Breast epithelium (tissue), 4 donors: ENCODE measurements around the gene AMELX. TPM values are rescaled to one million over a fixed set of nuclear protein-coding genes. Genes with fewer than 3 reads are reported as not detected.

Experiments
- DNase-seq, 2 donors: peaks; one replicate each; pipeline ENCODE4 v3.0.0-alpha.2; 2019; ENCODE audit warnings: low spot score in 2 of 2
- H3K27ac ChIP-seq, 2 donors: fragments of 200-600 bp; sonication (generic) in 1 of 2; one replicate each; pipeline ENCODE4 v1.5.1; 2016 to 2019; ENCODE audit warnings: mild to moderate bottlenecking in 1 of 2
- H3K27me3 ChIP-seq, 2 donors: fragments of 200-600 bp; sonication (generic) in 1 of 2; one replicate each; pipeline versions ENCODE4 v1.5.1 to v1.6.0; 2017 to 2019; ENCODE audit warnings: control low read depth in 1 of 2, mild to moderate bottlenecking in 1 of 2
- H3K36me3 ChIP-seq: fragments of 200-600 bp; one replicate; pipeline ENCODE4 v1.5.1; 2019
- H3K4me1 ChIP-seq, 2 donors: fragments of 200-600 bp; sonication (generic); one replicate each; pipeline ENCODE4 v1.5.1; 2016 to 2019; ENCODE audit warnings: control low read depth in 1 of 2
- H3K4me3 ChIP-seq, 3 donors: fragments of 200-600 bp; sonication (generic); 1 replicate in 2 of 3; 2 replicates in 1 of 3; pipeline ENCODE4 v1.5.1; 2016 to 2019; ENCODE audit warnings: mild to moderate bottlenecking in 3 of 3, moderate library complexity in 2 of 3
- H3K9me3 ChIP-seq, 2 donors: fragments of 200-600 bp; sonication (generic) in 1 of 2; one replicate each; pipeline ENCODE4 v1.5.1; 2016 to 2019; ENCODE audit warnings: control low read depth in 1 of 2
- CTCF ChIP-seq, 3 donors: fragments of 450-650 bp; IDR thresholded peaks; one replicate each; pipeline ENCODE4 v1.5.1; 2016 to 2017; ENCODE audit warnings: antibody characterized with exemption in 3 of 3, mild to moderate bottlenecking in 3 of 3, moderate library complexity in 3 of 3
- POLR2A ChIP-seq: fragments of 450-650 bp; IDR thresholded peaks from one replicate; pipeline ENCODE4 v1.6.1; 2016; ENCODE audit warnings: antibody characterized with exemption, mild to moderate bottlenecking, moderate library complexity
- POLR2AphosphoS5 ChIP-seq, 3 donors: sonication (generic); formaldehyde crosslinking; IDR thresholded peaks; one replicate each; pipeline ENCODE4 v1.6.1; 2017; ENCODE audit warnings: antibody characterized with exemption in 3 of 3
- intact Hi-C: fragments of 100-400 bp; cut with DNase I; formaldehyde crosslinking; loops from one replicate; pipeline ENCODE4 v1.15.1; 2023; ENCODE audit warnings: low total_unique reads
- total RNA-seq, 3 donors: library from RNA; depleted of rRNA; stranded (reverse); fragments of >200 nt; gene quantifications; one replicate each; pipeline ENCODE4 v1.1.0, GENCODE V29; 2016

The AMELX gene
- total RNA-seq, 3 donors from 2014 or later: not detected

DNA sequence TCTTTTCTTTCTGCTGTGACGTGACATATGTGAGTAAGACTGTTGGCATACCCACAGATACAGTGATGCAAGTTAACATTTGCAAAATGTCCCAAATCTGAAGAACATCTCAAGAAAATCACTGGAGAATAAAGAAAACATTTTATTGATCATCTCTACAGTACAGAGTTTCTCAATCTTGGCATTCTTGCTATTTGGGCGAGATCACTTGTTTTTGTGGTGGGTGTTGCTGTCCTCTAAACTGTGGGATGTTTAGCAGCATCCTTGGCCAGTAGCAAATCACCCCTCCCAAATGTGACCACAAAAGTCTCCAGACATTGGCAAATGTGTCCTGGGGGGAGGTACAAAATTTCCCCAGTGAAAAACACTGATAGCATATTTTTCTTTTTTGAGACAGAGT is 28.8 kb downstream of the AMELX start:
- Histone ChIP-seq H3K9me3 (peaks cover 0 to 9% of the 10 kb centered on the region in 2 donors), H3K27me3 (peaks cover 0 to 13% of the 10 kb centered on the region in 2 donors), H3K4me3 (no peak overlapping the region), H3K4me1 (no peaks in the 10 kb centered on the region), H3K36me3 (no peaks in the 10 kb centered on the region), H3K27ac (no peak overlapping the region)
- intact Hi-C loops: no loop called here
- DNase-seq: no peak
- TF ChIP-seq POLR2A: no peak
- no peak for TF ChIP-seq POLR2AphosphoS5 (IDR thresholded peaks at IDR 0.05)
- no peak for TF ChIP-seq CTCF (IDR thresholded peaks at IDR 0.05)

DNA sequence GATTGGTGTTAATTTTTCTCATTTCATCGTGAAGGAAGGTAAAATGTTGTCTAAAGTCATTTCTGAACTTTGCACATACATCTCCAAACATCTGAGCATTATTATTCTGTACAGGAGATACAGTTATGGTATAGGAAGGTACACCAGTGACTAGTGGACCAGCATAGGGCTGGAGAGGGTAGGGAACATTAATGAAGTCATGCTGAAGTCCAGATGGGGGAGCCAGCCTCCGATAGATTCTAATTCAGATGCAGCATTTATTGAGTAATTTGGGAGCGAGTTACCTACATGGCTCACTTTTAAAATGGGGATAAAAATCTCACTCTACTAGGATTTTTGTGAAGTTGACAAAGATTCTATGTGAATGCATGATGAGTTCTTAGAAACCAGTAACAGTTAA is 34.9 kb downstream of the AMELX start:
- H3K27me3 ChIP-seq: no peaks in the 10 kb centered on the region
- H3K4me3 ChIP-seq: no peak overlapping the region
- no peak for DNase-seq
- H3K9me3 ChIP-seq: peaks cover 0 to 9% of the 10 kb centered on the region in 2 donors
- H3K27ac ChIP-seq: no peak overlapping the region
- intact Hi-C loops: no loop called here
- H3K36me3 ChIP-seq: no peaks in the 10 kb centered on the region
- H3K4me1 ChIP-seq: no peaks in the 10 kb centered on the region
- TF ChIP-seq POLR2AphosphoS5 (IDR thresholded peaks at IDR 0.05) (no peak), CTCF (IDR thresholded peaks at IDR 0.05) (no peak), POLR2A (no peak)

GRCh38 chrX:11329021-11329420 is 35.8 kb downstream of the AMELX start:
- DNase-seq: no peak

DNA sequence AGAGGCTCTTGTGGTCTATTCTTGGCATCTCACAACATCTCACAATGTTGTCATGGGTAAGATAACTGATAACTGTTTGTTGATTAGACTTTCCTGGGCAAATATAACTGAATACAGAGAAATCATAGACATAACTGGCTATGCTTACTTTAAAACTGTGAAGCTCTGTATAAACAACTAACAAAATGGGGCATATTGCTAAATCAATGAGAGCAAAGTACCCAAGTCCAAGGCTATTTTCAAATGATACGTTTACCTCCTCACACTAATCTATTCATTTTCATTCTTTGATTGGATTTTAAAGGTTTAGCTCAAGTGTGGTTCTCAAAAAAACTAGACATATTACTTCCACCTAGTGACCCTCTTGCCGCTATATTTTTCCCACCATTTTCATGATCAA is 38.6 kb downstream of the AMELX start:
- peaks cover 0 to 6% of the 10 kb centered on the region in 2 donors for H3K27me3 ChIP-seq
- no peak for DNase-seq
- no peaks in the 10 kb centered on the region for H3K4me1 ChIP-seq
- H3K36me3 ChIP-seq: no peaks in the 10 kb centered on the region
- no peaks in the 10 kb centered on the region for H3K9me3 ChIP-seq
- no peak overlapping the region for H3K4me3 ChIP-seq
- intact Hi-C loops: loop anchor here (5.0 kb wide), 1 partner anchor 576 kb away; no protein-coding TSS in a partner anchor
- H3K27ac ChIP-seq: no peak overlapping the region
- no peak for TF ChIP-seq POLR2AphosphoS5 (IDR thresholded peaks at IDR 0.05)
- TF ChIP-seq CTCF (IDR thresholded peaks at IDR 0.05): no peak
- TF ChIP-seq POLR2A: no peak

More at GRCh38 chrX:11329021-11329420, 35.8 kb downstream of the AMELX start:
- TF ChIP-seq POLR2AphosphoS5 (IDR thresholded peaks at IDR 0.05) (no peak), CTCF (IDR thresholded peaks at IDR 0.05) (no peak), POLR2A (no peak)
- no peak overlapping the region for H3K4me3 ChIP-seq
- intact Hi-C loops: no loop called here
- no peaks in the 10 kb centered on the region for H3K4me1 ChIP-seq
- peaks cover 0 to 4% of the 10 kb centered on the region in 2 donors for H3K9me3 ChIP-seq
- H3K27ac ChIP-seq: no peak overlapping the region
- no peaks in the 10 kb centered on the region for H3K36me3 ChIP-seq
- H3K27me3 ChIP-seq: no peaks in the 10 kb centered on the region

- no peak overlapping the region for H3K4me3 ChIP-seq
- no peak overlapping the region for H3K27ac ChIP-seq
- intact Hi-C loops: loop anchor here (5.0 kb wide), 1 partner anchor 573 kb away; no protein-coding TSS in a partner anchor
- no peaks in the 10 kb centered on the region for H3K4me1 ChIP-seq
- H3K9me3 ChIP-seq: no peaks in the 10 kb centered on the region
- DNase-seq: no peak
- no peak for TF ChIP-seq CTCF (IDR thresholded peaks at IDR 0.05)
- peaks cover 0 to 13% of the 10 kb centered on the region in 2 donors for H3K27me3 ChIP-seq
- H3K36me3 ChIP-seq: no peaks in the 10 kb centered on the region
These were observed 41.0 kb downstream of the AMELX start for GRCh38 chrX:11334165-11334564.
